ENCODE results near the gene TOM1.
"Not testable (repeated sequence)": the region's sequence is repeated elsewhere in the genome, so short reads cannot be mapped to it uniquely, and the experiment has no call there.

Gene TOM1

DNA sequence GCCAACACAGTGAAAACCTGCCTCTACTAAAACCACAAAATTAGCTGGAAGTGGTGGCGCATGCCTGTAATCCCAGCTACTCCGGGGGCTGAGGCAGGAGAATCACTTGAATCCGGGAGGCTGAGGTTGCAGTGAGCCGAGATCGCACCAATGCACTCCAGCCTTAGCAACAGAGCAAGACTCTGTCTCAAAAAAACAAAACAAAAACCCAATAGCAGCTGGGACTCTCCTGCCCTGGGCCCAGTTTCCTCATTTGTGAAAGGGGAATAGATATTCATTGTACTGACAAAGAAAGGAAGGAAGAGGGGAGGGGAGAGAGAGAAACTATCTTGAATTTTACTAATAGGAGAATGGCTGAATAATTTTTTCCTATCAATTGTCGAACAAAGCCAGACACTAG lies 96.9 kb downstream of the TOM1 start:
- not testable (repeated sequence) for DNase-seq (ENCODE audit: low read depth)

- no peak for DNase-seq (ENCODE audit: low read depth)
Measured at GRCh38 chr22:35397095-35397904, 97.6 kb downstream of the TOM1 start.

All from stimulated activated CD8-positive, alpha-beta memory T cell treated with anti-CD3 and anti-CD28 coated beads, Interleukin-12 subunit alpha, Interleukin-12 subunit beta, amount 100 ng/mL, for 4 hours (primary cell).